Measurements from ENCODE around the gene IDH2. TPM values are rescaled to one million over a fixed set of nuclear protein-coding genes. Genes with fewer than 3 reads are reported as not detected.

IDH2 gene
- total RNA-seq, 1 donor from 2014 or later: 49.1 TPM

DNA sequence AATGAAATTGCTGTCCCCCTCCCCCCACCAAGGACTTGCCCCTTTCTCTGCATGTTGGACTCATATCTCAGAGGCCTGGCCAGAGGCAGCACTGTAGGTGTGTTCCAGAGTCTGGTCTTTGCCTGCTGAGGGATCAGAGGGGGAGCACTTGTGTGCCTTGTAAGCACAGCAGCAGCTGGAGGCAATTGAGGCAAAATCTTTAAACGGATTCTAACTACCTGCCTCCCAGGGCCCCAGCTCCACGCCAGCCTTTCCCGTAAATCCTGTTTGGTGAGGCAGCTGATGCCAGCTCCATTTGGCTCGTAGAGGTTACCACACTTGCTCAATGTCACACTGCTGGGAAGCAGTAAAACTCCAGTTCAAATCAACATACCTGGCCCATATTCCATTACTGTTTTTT, 2.3 kb upstream of the IDH2 start:
- ChIA-PET CTCF (no interaction called here), POLR2A (no interaction called here)
- Mint-ChIP-seq H3K4me3 (no peak overlapping the region), H3K4me1 (peaks cover 27% of the 10 kb centered on the region), H3K27me3 (peaks cover 9% of the 10 kb centered on the region), H3K36me3 (ENCODE audit: low read depth) (no peaks in the 10 kb centered on the region), H3K9me3 (no peaks in the 10 kb centered on the region), H3K27ac (no peak overlapping the region)
- no peak for DNase-seq
- intact Hi-C loops (cut with micrococcal nuclease): loop anchor here (5.0 kb wide), 4 partner anchors 128 to 828 kb away; partner anchors contain the start of genes CIB1, GDPGP1, HDDC3 and IQGAP1
- ATAC-seq (ENCODE audit: low read depth): no peak
- TF ChIP-seq, protein P1, sequence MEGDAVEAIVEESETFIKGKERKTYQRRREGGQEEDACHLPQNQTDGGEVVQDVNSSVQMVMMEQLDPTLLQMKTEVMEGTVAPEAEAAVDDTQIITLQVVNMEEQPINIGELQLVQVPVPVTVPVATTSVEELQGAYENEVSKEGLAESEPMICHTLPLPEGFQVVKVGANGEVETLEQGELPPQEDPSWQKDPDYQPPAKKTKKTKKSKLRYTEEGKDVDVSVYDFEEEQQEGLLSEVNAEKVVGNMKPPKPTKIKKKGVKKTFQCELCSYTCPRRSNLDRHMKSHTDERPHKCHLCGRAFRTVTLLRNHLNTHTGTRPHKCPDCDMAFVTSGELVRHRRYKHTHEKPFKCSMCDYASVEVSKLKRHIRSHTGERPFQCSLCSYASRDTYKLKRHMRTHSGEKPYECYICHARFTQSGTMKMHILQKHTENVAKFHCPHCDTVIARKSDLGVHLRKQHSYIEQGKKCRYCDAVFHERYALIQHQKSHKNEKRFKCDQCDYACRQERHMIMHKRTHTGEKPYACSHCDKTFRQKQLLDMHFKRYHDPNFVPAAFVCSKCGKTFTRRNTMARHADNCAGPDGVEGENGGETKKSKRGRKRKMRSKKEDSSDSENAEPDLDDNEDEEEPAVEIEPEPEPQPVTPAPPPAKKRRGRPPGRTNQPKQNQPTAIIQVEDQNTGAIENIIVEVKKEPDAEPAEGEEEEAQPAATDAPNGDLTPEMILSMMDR (IDR thresholded peaks at IDR 0.05): no peak

DNA sequence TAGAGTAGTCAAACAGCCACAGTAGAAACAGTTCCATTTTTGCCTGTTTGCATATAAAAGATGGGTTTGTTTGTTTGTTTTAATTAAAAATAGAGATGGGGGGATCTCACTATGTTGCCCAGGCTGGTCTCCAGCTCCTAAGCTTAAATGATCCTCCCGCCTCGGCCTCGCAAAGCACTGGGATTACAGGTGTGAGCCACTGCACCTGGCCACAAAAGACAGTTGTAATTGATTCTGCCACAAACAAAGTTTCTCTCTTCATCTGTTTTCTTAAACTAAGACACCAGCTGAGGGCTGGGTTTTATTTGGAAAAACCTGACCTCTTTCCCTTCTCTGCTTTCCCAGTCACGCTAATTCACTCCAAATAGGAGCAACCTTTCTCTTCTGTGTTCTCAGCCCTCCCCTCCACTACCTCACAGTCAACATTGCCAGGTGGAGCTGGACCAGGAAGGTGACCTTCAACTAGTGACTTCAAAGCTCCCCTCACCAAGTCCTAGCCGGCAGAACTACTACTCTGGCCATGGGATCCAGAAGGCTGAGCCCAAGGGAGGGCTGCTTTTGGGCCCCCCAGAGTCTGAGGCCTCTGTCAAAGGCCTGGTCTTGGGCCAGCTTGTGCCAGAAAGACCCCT, 1.5 kb upstream of the IDH2 start:
- no peak for ATAC-seq (ENCODE audit: low read depth)
- H3K4me3 Mint-ChIP-seq: peak overlapping the region; percentile 81
- no peaks in the 10 kb centered on the region for H3K9me3 Mint-ChIP-seq
- intact Hi-C loops (cut with micrococcal nuclease): loop anchor here (5.0 kb wide), 4 partner anchors 128 to 828 kb away; partner anchors contain the start of genes CIB1, GDPGP1, HDDC3 and IQGAP1
- ChIA-PET POLR2A (interaction anchor here (1.6 kb wide), 1 partner anchor 210 kb away, joined by 5 read pairs; the partner anchor contains the start of gene AP3S2), CTCF (no interaction called here)
- H3K4me1 Mint-ChIP-seq: peaks cover 34% of the 10 kb centered on the region
- no peak for DNase-seq
- no peaks in the 10 kb centered on the region for H3K36me3 Mint-ChIP-seq (ENCODE audit: low read depth)
- no peak overlapping the region for H3K27ac Mint-ChIP-seq
- TF ChIP-seq, protein P1 (IDR thresholded peaks at IDR 0.05): no peak
- peaks cover 9% of the 10 kb centered on the region for H3K27me3 Mint-ChIP-seq

DNA sequence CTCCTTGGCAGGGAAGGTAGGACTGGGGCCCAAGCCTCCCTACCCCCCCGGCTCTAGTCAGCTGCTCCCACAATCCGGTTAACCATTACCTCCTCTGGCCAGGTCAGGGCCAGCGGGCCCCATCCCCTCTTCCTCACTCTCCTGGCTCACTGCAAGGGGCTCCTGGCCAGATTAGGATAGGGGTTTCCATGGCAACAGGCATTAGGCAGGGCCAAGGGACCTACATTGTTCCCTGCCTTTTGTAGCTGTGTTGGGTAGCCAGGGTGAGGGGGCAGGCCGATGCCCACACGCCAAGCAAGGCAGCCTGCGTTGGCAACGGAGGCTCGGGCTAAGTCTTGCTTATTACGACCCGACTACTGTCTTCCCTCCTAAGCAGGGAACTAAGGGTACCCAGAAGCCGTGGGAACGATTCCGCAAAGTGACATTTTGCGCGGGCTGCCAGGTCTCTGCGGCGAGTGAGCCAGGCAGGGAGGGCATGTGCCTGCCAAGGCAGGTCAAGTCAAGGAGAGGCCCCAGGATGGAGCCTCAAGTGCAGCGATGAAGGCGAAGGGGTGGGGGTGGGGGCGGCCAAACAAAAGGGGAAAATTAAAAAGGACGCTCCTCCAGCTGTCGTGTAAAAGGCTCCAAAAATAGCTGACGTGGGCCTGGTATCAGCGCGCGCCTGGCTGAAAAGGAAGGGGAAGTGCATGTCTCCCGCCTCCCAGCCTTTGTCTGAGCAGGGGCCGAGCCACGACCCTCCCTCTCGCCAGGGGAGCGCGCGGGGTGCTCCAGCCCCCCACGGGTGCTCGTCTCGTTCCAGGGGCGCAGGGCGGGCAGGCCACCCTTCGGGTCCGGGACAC, 919 bp downstream of the IDH2 start:
- CTCF ChIA-PET: interaction anchor here (0.7 to 1.6 kb wide), 3 partner anchors 16 to 340 kb away, joined by 3 to 6 read pairs (median 3); no protein-coding TSS in a partner anchor
- H3K27me3 Mint-ChIP-seq: peaks cover under 1% of the 10 kb centered on the region
- intact Hi-C loops (cut with micrococcal nuclease): loop anchor here (5.0 kb wide), 4 partner anchors 131 to 831 kb away; partner anchors contain the start of genes CIB1, GDPGP1, HDDC3 and IQGAP1
- ATAC-seq (ENCODE audit: low read depth): peak; percentile 9
- TF ChIP-seq, protein P1 (IDR thresholded peaks at IDR 0.05): no peak
- no peaks in the 10 kb centered on the region for H3K36me3 Mint-ChIP-seq (ENCODE audit: low read depth)
- H3K4me1 Mint-ChIP-seq: peaks cover 58% of the 10 kb centered on the region
- POLR2A ChIA-PET: interaction anchor here (0.6 to 1.2 kb wide), 6 partner anchors 30 to 132 kb away, joined by 3 to 5 read pairs (median 4); partner anchors contain the start of gene SEMA4B
- peak overlapping the region; percentile 89 for H3K4me3 Mint-ChIP-seq
- H3K9me3 Mint-ChIP-seq: no peaks in the 10 kb centered on the region
- peak overlapping the region; percentile 83 for H3K27ac Mint-ChIP-seq
- DNase-seq: peak; percentile 34

DNA sequence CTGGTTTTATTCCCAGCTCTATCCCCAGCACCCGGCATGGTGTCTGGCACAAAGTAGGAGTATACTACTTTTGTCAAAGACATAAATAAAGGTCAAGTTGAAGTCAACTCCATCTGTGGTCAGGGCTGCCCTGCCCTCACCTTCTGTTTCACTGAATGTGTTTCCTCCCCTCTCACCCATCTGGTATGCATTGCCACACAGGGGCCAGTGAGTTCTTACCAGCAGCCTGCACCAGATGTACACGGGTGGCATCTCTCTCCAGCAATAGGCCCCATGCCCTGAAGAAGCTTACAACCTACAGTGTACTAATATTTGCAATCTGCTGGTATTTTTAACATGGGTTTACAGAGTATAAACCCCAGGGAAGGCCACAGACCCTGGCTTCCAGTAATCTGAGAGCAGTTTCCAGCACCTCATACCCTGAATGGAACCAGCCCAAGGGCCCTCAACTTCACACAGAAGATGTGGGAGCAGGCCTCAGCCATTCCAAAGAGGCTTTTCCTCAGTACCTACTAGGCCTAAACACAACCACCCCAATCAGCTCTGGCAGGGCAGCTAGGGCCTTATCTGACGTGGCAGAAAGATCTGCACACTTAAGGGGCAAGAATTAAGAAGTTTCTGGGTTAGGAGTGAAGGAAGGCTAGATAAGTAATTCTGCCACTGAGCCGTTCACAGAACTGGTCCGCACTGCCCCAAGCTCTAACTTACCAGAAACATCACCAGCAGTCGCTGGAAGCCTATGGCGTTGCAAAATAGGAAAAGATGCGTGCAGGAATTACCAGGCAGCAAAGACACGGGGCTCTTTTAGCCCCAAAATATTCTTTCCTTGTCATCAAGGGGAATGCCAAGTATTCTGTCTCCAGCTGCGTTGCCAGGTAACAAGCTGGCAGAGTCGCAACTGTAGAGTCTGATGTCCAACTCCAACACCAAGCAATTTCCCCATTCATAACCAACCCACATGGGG, 2.1 kb downstream of the IDH2 start:
- Mint-ChIP-seq H3K9me3 (no peaks in the 10 kb centered on the region), H3K36me3 (ENCODE audit: low read depth) (no peaks in the 10 kb centered on the region), H3K4me1 (peaks cover 67% of the 10 kb centered on the region), H3K27me3 (no peaks in the 10 kb centered on the region), H3K4me3 (peak overlapping the region; percentile 89), H3K27ac (peak overlapping the region; percentile 83)
- ChIA-PET POLR2A (interaction anchor here (1.0 to 1.6 kb wide), 5 partner anchors 63 to 495 kb away, joined by 3 to 6 read pairs (median 3); partner anchors contain the start of gene AP3S2), CTCF (interaction anchor here (0.8 to 1.6 kb wide), 4 partner anchors 15 to 202 kb away, joined by 3 to 6 read pairs (median 4); no protein-coding TSS in a partner anchor)
- ATAC-seq (ENCODE audit: low read depth): no peak
- no peak for DNase-seq
- intact Hi-C loops (cut with micrococcal nuclease): loop anchor here (5.0 kb wide), 4 partner anchors 132 to 832 kb away; partner anchors contain the start of genes CIB1, GDPGP1, HDDC3 and IQGAP1
- TF ChIP-seq, protein P1 (IDR thresholded peaks at IDR 0.05): no peak

All from activated B cell treated with CpG ODN at 0.5 μM for 24 hours (primary cell).